HTR-8/SVneo (cell line): Measurements from ENCODE around the gene INTU.
"Not testable (repeated sequence)": the region's sequence is repeated elsewhere in the genome, so short reads cannot be mapped to it uniquely, and the experiment has no call there.

Experiments used
- DNase-seq: peaks from one replicate; pipeline ENCODE4 v3.0.0; 2011; ENCODE audit warnings: low spot score, mixed read lengths; ENCODE audit not compliant: insufficient read length
- FAIRE-seq: peaks from 2 replicates; lab custom pipeline; 2011; peaks lifted over from hg19 to GRCh38; lab: Jason Lieb, UNC

Gene INTU

DNA sequence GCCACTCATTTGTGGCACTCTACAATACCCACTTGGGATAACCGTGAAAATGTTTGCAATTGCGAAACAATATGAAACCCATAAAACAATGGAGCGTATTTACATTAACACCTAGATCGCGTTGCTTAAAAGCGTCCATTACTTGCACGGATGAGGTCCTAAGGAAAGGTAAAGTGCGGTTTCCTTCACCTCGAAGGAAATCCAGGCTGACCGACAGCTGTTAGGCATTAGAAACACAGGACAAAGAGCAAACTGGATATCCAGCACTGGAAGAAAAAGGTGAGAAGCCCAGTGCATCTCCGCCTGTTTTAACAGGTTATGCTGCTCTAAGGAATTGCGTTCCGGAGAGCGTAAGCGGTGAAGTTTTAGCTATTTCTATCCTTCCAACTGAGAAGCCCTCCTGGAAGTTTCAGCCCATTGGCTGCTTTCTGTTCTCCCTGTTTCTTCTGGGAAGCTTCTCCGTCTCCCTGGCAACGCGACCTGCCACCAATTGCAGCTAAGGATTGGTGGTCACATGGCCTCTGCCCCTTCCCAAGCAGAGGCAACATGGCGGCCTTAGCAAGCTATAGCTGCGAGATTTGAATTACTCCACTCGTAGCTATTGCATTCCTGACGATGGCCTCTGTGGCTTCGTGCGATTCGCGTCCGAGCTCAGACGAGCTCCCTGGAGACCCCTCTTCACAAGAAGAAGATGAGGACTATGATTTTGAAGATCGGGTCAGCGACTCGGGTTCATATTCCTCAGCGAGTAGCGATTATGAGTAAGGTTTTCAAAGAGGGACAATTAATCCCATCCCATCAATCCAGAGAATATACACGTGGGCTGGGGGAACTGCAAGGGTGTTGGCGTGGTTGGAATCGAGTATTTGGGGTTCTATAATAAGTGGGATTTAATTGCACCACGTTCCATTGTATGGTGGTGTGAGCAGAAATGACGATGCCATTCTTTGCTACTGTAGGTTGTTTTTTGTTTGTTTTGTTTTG is at the start of gene INTU:
TSS of gene INTU (plus strand) at position 538 of the 984 bp plus-strand sequence. CDS start at position 616, 78 bp downstream.
- peak; percentile 87 for DNase-seq
- peak; percentile 97 for FAIRE-seq

DNA sequence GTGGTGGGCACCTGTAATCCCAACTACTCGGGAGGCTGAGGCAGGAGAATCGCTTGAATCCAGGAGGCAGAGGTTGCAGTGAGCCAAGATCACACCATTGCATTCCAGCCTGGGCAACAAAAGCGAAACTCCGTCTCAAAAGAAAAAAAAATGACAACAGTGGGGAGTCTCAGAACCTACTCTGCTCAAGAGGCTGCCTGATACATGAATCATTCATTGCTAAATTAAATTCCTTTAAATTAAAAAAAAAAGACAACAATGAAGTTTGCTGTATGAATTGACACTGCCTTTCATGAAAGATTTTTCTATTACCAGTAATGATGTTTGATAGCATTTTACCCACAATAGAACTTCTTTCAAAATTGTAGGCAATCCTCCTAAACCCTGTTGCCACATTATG is 46.3 kb upstream of the INTU start:
- not testable (repeated sequence) for DNase-seq, FAIRE-seq

DNA sequence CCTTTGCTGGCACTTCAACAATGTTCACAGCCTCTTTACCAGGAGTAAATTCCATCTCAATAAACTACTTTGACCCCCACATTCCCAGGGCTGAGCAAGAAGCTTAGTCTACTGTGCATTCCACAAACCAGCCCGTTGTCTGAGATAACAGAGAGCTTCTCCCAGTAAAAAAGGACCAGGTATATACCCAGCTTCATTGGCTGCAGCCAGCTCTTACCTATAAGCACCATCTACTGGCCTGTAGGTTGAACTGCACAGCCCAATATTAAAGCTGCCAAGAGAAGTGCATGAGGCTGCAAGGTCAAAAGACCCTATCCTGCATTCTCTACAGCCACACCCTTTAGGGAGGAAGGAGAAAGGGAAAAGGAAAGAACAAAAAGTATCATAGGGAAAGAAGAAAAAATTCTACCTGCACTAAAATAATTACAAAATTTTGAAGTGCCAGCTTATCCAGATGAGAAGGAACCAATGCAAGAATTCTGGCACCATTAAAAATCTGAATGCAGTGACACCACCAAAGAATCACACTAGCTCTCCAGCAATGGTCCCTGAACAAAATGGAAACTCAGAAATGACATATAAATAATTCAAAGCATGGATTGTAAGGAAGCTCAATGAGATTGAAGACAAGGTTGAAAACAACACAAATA is 45.7 kb upstream of the INTU start:
- FAIRE-seq (no peak), DNase-seq (peak; percentile 41)

DNA sequence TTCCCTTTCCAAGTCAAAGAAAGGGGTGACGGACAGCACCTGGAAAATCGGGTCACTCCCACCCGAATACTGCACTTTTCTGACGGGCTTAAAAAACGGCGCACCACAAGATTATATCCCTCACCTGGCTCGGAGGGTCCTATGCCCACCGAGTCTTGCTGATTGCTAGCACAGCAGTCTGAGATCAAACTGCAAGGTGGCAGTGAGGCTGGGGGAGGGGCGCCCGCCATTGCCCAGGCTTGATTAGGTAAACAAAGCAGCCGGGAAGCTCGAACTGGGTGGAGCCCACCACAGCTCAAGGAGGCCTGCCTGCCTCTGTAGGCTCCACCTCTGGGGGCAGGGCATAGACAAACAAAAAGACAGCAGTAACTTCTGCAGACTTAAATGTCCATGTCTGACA is 43.6 kb upstream of the INTU start:
- not testable (repeated sequence) for FAIRE-seq, DNase-seq

DNA sequence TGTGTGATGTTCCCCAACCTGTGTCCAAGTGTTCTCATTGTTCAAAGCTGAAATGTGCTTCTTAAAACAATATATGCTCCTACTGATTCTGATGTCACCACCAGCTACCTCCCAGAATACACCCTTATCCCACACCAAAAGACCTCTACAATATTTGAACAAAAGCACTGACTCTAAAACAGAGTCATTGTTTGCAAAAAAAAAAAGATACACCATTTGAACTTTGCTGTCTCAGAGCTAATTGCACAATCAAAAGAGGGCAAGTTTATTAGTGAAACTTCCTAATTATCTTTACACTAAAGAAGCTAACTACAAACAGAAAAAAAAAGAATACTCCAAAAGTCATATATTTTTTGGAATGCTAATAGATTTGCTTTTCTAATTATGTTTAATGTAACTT is 34.1 kb upstream of the INTU start:
- FAIRE-seq (no peak), DNase-seq (no peak)

DNA sequence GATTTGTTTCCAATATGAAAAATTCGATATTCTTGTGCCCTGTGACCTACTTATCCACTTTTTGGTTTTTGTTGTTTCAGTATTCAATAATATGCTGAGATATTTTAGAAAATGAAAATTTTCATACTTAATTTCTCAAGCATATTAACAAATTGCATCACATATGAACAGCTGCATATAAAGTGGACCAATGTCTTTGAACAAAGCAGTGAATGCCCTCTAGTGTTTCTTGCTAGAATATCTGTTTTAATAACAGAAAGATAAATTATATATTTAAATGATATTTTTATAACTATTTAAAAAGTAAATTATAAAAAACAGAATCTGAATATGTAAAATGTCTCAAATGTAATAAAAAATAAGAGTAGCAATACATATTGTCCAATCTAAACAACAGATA is 31.7 kb upstream of the INTU start:
- no peak for DNase-seq
- FAIRE-seq = no peak

DNA sequence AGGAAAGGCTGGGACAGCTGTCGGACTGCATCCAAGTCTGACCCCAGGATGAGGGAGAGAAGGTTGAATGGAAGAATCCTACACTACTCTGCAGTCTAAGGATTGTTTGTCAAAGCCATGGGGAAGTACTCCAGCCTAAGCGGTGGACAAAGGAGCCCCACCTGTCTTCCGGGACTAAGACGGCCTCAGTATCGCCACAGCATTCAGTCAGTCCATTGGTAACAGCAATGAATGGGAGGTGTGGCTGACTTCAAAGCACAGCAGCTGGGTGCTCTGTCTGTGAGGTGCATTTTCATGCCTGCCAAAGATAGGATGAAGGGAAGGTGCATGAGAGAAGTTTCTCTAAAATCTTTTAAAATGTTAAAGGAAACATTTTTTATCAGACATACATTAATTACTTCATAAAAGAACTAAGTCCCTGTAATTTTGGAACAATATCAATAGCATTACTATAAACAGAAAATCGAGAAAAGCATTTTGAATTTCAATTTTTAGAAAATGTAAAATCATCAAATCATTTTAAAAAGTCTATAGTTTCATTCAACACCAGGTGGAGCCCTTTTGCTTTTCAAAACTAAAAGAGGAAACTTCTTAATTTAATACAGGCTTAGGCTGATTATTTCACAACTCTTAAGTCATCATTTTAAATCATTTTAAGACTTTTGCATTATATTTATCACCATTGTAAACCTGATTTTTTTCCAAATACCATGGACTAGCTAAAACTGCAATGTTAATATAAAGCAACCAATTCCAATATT is 27.6 kb upstream of the INTU start:
- no peak for FAIRE-seq
- DNase-seq = no peak

DNA sequence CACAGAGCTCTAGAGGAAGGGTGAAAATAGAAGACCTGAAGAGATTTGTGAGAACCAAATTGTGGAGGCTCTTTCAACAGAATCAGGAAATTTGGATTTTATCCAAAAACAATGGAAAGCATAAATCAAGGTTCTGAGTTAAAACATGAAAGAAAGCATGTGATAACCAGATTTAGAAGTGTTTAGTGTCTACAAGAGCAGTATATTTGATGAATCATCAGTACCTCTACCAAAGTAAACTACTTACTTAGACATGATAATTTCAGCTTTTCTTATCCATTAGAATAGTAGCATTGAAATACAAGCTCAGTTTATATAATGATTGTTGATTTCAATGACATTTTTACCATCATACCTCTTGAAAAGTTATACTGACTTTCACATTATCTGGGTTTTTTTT is 25.9 kb upstream of the INTU start:
- no peak for FAIRE-seq

DNA sequence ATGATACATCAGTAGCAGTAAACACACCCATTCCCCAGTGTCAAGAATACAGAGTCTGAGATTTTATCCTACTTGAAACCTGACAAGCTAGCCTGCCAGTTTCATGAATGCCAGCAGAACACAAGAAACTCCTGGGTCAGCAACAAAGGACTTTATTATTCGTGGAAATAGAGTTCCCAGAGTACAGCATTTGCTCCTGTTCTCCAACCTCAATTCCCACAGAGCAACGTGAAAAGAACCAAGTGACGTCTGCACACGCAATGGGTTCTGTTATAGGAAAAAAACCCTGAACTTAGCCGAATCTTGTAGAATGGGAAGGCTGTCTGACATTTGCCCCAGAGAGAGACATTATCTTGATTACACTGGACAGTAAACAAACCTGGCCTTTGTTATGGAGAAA is 23.3 kb upstream of the INTU start:
- no peak for FAIRE-seq

More for the DNA sequence above, 25.9 kb upstream of the INTU start:
- no peak for DNase-seq

DNA sequence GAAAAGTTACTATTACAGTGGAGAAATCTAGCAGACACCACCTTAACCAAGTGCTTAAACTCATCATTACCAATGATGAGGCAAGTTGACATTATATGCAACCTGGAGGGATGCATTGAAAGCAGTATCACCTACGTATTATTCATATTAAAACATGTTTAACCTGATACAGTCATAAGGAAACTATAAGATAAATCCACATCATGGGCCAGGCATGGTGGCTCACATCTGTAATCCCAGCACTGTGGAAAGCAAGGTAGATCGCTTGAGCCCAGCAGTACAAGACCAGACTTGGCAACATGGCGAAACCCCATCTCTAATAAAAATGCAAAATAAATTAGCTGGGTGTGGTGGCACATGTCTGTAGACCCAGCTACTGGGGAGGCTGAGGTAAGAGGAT is 22.3 kb upstream of the INTU start:
- DNase-seq (no peak), FAIRE-seq (no peak)

More for the DNA sequence above, 23.3 kb upstream of the INTU start:
- no peak for DNase-seq

DNA sequence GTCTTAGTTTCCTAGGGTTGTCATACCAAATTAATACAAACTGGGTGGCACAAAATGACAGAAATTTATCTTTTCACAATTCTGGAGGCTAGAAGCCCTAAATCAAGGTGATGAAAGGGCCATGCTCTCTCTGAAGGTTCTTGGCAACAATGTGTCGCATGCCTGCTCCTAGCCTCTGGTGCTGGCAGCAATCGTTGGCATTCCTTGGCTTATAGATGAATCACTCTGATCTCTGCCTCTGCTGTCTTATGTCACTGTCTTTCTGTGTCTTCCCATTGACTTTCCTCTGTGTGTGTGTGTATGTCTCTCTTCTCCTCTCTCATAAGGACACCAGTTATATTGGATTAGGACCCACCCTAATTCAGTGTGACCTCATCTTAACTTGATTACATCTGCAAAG is 15.9 kb upstream of the INTU start:
- no peak for DNase-seq

DNA sequence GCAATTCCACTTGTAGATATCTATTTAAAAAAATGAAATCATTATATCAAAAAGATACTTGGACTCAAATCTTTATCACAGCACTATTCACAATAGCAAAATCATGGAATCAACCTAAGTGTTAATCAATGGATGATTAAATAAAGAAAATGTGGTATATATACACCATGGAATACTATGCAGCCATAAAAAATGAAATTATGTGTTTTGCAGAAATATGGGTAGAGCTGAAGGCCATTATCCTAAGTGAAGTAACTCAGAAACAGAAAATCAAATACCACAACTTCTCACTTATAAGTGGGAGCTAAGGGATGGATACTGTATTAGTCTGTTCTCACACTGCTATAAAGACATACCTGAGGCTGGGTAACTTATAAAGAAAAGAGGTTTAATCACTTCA is 14.3 kb upstream of the INTU start:
- FAIRE-seq (no peak), DNase-seq (no peak)

More for the DNA sequence above, 15.9 kb upstream of the INTU start:
- FAIRE-seq = no peak

DNA sequence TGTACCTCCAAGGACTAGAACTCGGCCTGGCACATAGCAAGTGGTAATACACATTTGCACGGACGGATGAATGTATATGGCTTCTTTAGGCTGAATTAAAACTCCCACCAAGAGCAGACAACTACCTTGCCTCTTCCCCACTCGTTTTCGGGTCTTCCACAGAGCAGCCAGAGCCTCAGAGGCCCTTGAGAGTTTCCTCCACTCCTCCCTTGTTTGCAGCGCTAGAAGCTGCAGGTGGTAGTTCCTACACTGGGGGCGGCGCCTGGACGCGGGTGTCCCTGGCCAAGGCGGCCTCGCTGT is 10.2 kb upstream of the INTU start:
- DNase-seq (no peak), FAIRE-seq (no peak)

DNA sequence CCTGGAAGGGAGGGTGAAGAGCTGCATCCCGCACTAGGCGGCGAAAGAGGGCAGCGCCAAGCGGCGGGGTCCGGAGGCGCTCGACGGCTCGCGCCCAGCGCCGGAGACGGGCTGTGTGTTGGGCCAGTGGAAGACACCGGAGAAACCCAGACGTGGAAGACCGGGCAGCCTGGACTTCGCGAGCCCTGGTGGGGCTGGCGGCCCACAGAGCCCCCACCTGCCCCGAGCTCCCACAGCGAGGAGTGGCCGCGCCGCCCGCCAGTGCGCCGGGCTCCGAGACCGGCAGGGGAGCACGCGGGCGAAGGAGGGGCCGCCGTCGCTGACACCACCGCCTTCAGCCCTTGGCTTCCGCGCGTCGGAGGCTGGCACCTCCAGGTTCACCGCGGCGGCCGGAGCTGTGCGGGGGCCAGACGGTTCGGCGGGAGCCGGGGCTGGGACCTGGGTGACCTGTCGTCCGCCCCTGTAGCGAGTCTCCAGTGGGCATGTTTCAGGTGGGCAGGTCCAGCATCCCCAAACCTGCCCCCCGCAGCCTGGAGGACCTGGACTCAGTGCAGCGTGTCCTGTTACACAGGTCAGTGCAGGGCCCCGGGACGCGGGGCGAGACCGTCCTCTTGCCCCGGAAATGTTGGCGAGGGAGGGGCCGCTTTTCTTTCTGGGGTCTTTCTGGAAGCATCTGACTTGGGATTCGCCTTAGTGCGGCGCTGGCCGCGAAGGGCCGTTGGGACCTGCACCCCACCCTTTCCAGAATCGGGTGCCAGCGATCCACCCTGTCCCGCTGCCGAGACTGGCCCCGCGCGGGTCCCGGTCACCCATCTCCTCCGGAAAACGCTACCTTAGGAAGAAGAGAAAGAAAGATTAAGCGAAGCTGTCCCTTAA is 9.6 kb upstream of the INTU start:
- FAIRE-seq = no peak
- peak; percentile 37 for DNase-seq

DNA sequence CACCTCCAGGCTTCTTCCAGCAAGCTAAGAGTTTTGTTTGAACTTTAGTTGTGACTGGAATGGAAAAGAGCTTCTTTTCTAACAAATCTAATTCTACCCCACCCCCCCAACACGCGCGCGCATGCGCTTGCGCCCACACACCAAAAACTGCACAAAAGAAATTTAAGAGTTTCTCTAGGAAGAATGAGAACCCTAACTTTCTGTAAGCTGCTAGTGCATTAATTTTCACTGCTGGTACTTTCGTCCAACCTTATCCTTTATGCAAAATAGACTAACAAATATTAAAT is 9.0 kb upstream of the INTU start:
- FAIRE-seq (no peak), DNase-seq (no peak)

DNA sequence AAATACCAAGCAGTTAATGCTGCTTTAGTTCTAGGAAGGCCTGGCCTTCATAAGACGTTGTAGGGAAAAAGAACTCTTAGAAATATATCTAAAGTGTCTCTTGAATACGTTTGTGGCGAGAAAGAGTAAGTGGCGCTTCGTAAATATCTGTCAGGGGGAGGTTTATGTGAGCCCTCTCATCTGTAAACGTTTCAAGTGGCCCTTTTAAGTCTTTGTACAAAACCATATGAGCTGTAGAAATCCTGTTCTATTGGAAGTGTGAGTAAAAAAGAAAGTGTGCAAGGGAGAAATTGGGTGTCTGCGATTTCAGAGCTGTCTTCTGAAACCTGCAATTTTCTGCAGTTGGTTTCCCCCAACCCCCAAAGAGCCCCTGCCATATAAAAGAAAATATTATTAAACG is 8.6 kb upstream of the INTU start:
- FAIRE-seq (no peak), DNase-seq (no peak)

DNA sequence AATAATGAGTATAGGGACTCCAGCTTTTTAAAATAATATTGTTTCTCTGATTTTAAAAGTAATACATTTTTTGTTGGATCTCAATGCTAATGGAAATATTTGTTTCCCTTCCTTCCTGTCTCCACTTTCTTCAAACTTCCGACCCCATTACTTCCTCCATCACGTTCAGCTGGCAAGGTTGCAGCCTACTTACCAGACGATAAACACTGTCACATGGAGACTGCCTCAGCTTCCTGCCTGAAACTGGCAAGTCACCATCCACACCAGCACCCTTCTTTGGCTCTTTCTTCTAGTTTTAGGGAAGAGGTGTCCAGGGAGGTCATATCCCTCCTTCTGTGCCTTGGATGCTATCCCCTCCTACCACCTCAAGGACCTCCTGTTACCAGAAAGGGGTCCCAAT is 3.4 kb upstream of the INTU start:
- no peak for FAIRE-seq
- DNase-seq = no peak

DNA sequence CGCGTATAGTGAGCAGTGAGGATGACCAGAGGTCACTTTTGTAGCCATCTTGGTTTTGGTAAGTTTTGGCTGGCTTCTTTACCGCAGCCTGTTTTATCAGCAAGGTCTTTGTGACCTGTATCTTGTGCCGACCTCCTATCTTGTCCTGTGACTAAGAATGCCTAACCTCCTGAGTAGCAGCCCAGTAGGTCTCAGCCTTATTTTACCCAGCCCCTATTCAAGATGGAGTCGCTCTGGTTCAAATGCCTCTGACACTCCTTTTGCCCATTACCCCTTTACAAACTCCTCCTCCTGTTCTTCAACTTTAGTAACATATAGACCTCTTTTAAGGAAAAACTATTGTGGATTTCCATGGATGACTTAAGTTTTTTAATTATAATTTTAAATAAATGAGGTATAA is 2.6 kb upstream of the INTU start:
- DNase-seq (no peak), FAIRE-seq (no peak)

DNA sequence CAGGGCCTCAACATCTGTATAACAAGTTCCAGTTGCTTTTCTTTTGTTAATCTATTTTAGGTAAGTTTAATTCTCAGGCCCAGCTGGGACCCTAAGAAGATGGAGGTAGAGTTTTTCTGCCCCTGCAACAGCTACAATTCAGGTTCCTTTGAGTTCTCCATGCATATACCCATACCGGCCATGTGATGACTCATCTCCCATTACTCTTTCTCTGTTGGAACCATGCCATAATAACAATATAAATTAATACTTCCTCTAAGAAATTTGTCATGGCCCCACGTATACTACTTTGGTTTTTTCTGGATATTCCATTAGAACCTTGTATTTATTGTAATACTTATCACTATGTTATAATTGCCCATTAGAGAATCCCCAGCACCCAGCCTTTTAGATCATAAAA is 1.3 kb upstream of the INTU start:
- no peak for DNase-seq
- no peak for FAIRE-seq

DNA sequence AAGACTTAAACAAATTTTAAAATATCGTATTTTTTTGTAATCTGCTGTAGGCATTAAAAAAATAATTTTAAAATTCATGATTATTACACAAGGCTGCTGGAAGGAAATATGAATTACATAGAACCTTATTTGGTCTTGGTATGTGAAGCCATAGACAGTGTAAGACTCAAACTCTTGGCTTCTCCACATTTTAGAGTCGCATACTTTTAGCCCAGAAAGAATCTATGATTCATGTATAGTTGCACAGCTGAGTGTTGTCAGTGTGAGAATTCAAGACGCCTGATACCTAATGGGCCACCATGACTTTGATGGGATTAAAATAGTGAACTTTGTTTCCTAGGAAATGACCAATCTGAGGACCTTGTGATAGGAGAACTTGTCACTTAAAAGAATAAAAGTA is 1.4 kb downstream of the INTU start:
- no peak for DNase-seq
- FAIRE-seq = no peak
